Limb (tissue), 2 donors: ENCODE results near the gene AP1S3.
A peak's percentile ranks its signal among the peaks of the same experiment; 100 is the strongest.
"Not testable (repeated sequence)": the region's sequence is repeated elsewhere in the genome, so short reads cannot be mapped to it uniquely, and the experiment has no call there.

Experiments used
- DNase-seq, 2 donors: peaks; one replicate each; pipeline ENCODE4 v3.0.0-alpha.2; 2016; ENCODE audit errors: extremely low spot score in 2 of 2

The AP1S3 gene

GRCh38 chr2:223853425-223853837 lies 16.0 kb upstream of the AP1S3 start:
- DNase-seq, result no peak

- DNase-seq, result no peak
Observed at GRCh38 chr2:223852281-223852795, 15.0 kb upstream of the AP1S3 start.

DNA sequence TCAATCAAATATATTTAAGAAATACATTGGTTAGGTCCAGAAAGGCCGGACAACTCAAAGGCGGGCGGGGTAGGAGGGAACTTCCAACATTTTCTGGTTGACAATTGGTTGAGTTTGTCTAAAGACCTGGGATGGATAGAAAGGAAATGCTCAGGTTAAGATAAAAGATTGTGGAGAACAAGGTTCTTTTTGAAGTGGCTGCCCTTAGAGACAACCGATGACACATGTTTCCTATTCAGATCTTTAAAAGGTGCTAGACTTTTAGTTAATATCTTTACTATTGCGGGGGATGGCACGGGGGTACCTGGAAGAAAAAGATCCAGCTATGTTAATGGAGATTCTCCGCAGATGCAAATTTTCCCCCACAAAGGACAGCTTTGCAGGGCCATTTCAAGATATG lies 10.0 kb upstream of the AP1S3 start:
- no peak for DNase-seq

GRCh38 chr2:223846515-223846914 lies 9.1 kb upstream of the AP1S3 start:
- no peak for DNase-seq

GRCh38 chr2:223841436-223842190 lies 4.2 kb upstream of the AP1S3 start:
- no peak for DNase-seq

- DNase-seq, result no peak
Observed at GRCh38 chr2:223835701-223836532, 1.5 kb downstream of the AP1S3 start.

DNA sequence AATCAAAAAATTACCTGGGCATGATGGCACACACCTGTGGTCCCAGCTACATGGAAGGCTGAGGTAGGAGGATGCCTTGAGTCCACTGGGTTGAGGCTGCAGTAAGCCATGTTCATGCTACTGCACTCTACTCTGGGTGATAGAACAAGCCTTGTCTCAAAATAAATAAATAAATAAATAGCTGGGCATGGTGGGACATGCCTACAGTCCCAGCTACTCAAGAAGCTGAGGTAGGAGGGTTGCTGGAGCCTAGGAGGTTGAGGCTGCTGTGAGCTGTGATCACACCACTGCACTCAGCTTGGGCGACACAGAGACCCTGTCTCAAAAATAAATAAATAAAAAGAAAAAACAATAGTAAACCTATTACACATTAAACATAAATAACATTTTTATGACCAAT lies 3.0 kb downstream of the AP1S3 start:
- no peak for DNase-seq

GRCh38 chr2:223832241-223832903 lies 5.0 kb downstream of the AP1S3 start:
- no peak for DNase-seq

DNA sequence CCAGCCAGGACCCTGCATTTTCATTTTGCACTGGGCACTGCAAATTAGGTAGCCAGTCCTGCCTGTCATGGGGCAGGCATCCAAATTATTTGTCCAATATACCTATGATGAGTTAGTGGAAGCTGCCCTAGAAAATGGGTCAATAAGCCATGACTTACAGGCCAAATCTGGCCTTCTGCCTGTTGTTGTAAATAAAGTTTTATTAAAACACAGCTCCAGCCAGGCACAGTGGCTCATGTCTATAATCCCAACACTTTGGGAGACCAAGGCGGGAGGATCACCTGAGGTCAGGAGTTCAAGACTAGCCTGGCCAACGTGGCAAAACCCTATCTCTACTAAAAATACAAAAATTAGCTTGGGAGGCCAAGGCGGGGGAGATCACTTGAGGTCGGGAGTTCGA lies 8.3 kb downstream of the AP1S3 start:
- no peak for DNase-seq

GRCh38 chr2:223828314-223828713 lies 9.1 kb downstream of the AP1S3 start:
- DNase-seq, result no peak

GRCh38 chr2:223826995-223827394 lies 10.4 kb downstream of the AP1S3 start:
- DNase-seq, result no peak

GRCh38 chr2:223824301-223824700 lies 13.1 kb downstream of the AP1S3 start:
- no peak for DNase-seq

DNA sequence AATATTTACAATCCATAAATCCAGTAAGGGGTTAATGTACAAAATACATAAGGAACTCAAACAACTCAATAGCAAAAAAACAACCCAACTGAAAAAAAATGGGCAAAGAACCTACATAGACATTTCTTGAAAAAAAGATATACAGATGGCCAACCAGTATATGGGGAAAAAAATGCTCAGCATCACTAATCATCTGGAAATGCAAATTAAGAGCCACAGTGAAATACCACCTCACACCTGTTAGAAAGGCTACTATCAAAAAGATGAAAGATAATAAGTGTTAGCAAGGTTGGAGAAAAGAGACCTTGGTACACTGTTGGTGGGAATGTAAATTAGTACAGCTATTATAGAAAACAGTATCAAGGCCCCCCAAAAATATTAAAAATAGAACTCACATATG lies 14.6 kb downstream of the AP1S3 start:
- DNase-seq, result no peak

DNA sequence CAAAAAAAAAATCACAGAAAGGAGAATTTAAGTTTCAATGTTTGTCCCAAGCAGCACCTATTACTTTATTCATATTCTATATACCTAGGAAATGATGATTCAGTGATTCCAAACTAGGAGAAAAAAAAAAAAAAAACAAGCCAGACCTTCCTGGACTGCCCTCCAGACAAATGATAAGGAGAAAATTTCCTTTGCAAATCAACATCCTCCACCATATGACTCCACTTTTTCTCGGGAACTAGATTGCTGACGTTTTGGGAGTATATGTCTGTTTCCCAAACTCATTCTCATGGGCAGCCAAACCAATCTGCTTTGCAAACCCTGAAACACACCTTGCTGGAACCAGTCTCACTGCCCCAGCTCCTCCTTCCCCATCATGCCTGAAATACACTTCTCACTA lies 16.8 kb downstream of the AP1S3 start:
- DNase-seq, result no peak

- DNase-seq, result no peak
Observed at GRCh38 chr2:223819891-223820290, 17.5 kb downstream of the AP1S3 start.

DNA sequence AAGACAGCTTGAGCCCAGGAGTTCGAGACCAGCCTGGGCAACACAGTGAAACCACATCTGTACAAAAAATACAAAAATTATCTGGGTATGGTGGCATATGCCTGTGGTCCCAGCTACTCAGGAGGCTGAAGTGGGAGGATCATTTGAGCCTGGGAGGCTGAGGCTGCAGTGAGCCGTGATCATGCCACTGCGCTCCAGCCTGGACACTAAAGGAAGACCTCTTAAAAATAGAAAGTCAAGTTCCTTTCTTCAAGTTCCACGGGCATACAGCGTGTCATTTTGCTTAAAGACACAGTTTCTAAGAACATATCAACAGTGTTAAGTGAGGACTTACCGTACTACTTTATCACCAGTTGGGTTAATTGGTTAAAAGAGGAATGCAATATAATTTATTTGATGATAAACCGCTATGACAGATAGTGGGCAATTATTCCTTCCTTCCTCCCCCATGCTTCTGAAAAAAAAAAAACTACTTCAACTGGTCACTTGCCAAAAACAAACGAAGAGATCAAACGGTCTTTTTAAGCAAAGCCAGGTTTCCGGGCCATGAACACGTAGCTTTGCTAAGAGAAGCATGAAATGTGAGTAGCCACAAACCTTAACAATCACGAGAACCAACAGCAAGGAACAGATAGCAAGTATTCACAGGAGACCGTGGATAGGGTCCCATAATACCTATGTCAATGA lies 21.4 kb downstream of the AP1S3 start:
- no peak for DNase-seq

- DNase-seq, result peak in 1 of 2 donors; percentile 47
Observed at GRCh38 chr2:223815186-223815883, 22.0 kb downstream of the AP1S3 start.

GRCh38 chr2:223814764-223815163 lies 22.6 kb downstream of the AP1S3 start:
- DNase-seq, result not testable (repeated sequence)

DNA sequence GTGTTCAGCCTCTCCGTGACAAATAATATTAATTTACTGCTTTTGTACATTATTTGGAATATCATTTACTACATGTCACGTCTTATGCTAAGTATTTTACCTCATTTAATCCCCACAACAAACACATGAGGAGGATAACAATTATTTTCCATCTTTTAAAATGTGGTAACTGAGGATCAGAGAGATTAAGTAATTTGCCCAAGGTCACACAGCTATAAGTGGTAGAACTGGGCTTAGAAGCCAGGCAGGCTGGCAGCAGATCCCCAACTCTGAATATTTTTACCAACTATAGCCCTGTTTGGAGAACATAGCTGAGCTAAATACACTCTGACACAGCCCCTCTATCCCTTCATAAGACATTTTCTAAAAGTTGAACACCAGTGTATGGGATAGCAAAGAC lies 24.1 kb downstream of the AP1S3 start:
- DNase-seq, result no peak

GRCh38 chr2:223811757-223812156 lies 25.6 kb downstream of the AP1S3 start:
- DNase-seq, result no peak

DNA sequence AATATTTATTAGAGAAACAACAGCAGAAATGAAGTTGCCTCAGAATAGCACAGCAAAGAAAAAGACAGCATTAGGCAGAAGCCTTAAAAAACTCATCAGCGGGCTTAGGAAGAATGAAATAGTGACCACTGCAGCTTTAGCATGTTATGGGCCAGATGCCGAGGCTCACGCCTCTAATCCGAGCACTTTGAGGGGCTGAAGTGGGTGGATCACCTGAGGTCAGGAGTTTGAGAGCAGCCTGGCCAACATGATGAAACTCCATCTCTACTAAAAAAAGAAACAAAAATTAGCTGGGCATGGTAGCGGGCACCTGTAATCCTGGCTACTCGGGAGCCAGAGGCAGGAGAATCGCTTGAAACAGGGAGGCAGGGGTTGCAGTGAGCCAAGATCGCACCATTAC lies 32.4 kb downstream of the AP1S3 start:
- no peak for DNase-seq
